HG03432 (cell line): ENCODE results near the gene GIT1.

Source experiments
- ATAC-seq: cut with Tn5 transposase; IDR thresholded peaks from one replicate; pipeline ENCODE4 v1.9.1; 2021; ENCODE audit warnings: mild to moderate bottlenecking, moderate library complexity; ENCODE audit not compliant: unreplicated experiment

Gene GIT1

GRCh38 chr17:29589524-29590410 lies at the start of gene GIT1:
GIT1 (minus strand) TSS chr17:29589648; CDS start chr17:29589378, 270 bp downstream.
- peak; percentile 66 for ATAC-seq

- no peak for ATAC-seq
Measured at GRCh38 chr17:29633886-29634285, 44.4 kb upstream of the GIT1 start.

- no peak for ATAC-seq
Measured at GRCh38 chr17:29630630-29631193, 41.3 kb upstream of the GIT1 start.

- ATAC-seq: no peak
Measured at GRCh38 chr17:29629839-29630238, 40.4 kb upstream of the GIT1 start.

GRCh38 chr17:29628644-29629043 lies 39.2 kb upstream of the GIT1 start:
- no peak for ATAC-seq

- ATAC-seq: no peak
Measured at GRCh38 chr17:29627951-29628350, 38.5 kb upstream of the GIT1 start.

- ATAC-seq: no peak
Measured at GRCh38 chr17:29625037-29625750, 35.7 kb upstream of the GIT1 start.

- no peak for ATAC-seq
Measured at GRCh38 chr17:29624586-29624985, 35.1 kb upstream of the GIT1 start.

- no peak for ATAC-seq
Measured at GRCh38 chr17:29623283-29623647, 33.8 kb upstream of the GIT1 start.

GRCh38 chr17:29622337-29623282 lies 33.2 kb upstream of the GIT1 start, which contains the start of gene CORO6:
CORO6 (minus strand) TSS chr17:29622912; CDS start chr17:29621421, 1,491 bp downstream.
- peak; percentile 54 for ATAC-seq

- ATAC-seq: no peak
Measured at GRCh38 chr17:29621751-29622194, 32.3 kb upstream of the GIT1 start.

GRCh38 chr17:29620779-29621500 lies 31.5 kb upstream of the GIT1 start:
- no peak for ATAC-seq

- no peak for ATAC-seq
Measured at GRCh38 chr17:29620271-29620670, 30.8 kb upstream of the GIT1 start.

- ATAC-seq: no peak
Measured at GRCh38 chr17:29619251-29619650, 29.8 kb upstream of the GIT1 start.

GRCh38 chr17:29618272-29619065 lies 29.0 kb upstream of the GIT1 start:
- ATAC-seq: no peak

- peak; percentile 30 for ATAC-seq
Measured at GRCh38 chr17:29617481-29618271, 28.2 kb upstream of the GIT1 start.

GRCh38 chr17:29617125-29617480 lies 27.7 kb upstream of the GIT1 start:
- peak; percentile 43 for ATAC-seq

- no peak for ATAC-seq
Measured at GRCh38 chr17:29616300-29617048, 27.0 kb upstream of the GIT1 start.
